Endometrium (tissue), 2 donors: Measurements from ENCODE around the gene CYP2J2.
"Not testable (repeated sequence)": the region's sequence is repeated elsewhere in the genome, so short reads cannot be mapped to it uniquely, and the experiment has no call there.

Source experiments
- FAIRE-seq: peaks from 2 replicates; lab custom pipeline; 2012; peaks lifted over from hg19 to GRCh38; lab: Jason Lieb, UNC
- donor health status: control.
- donor health status: control.

Gene CYP2J2

GRCh38 chr1:59917785-59918180, 8.8 kb downstream of the CYP2J2 start:
- FAIRE-seq: no peak

GRCh38 chr1:59917026-59917784, 9.4 kb downstream of the CYP2J2 start:
- FAIRE-seq: no peak

- FAIRE-seq: no peak
Observed at GRCh38 chr1:59915516-59915915, 11.1 kb downstream of the CYP2J2 start.

GRCh38 chr1:59914791-59915286, 11.7 kb downstream of the CYP2J2 start:
- FAIRE-seq: not testable (repeated sequence)

- FAIRE-seq: no peak
Observed at GRCh38 chr1:59908682-59909081, 17.9 kb downstream of the CYP2J2 start.

GRCh38 chr1:59908084-59908483, 18.5 kb downstream of the CYP2J2 start:
- FAIRE-seq: no peak

- no peak for FAIRE-seq
Observed at GRCh38 chr1:59906931-59907330, 19.6 kb downstream of the CYP2J2 start.

- FAIRE-seq: no peak
Observed at GRCh38 chr1:59903141-59903754, 23.3 kb downstream of the CYP2J2 start.

- no peak for FAIRE-seq
Observed at GRCh38 chr1:59901770-59902388, 24.7 kb downstream of the CYP2J2 start.

- FAIRE-seq: no peak
Observed at GRCh38 chr1:59900640-59901039, 25.9 kb downstream of the CYP2J2 start.

- FAIRE-seq: no peak
Observed at GRCh38 chr1:59898927-59899326, 27.6 kb downstream of the CYP2J2 start.

GRCh38 chr1:59897165-59897564, 29.4 kb downstream of the CYP2J2 start:
- no peak for FAIRE-seq

- FAIRE-seq: no peak
Observed at GRCh38 chr1:59892841-59893811, 33.4 kb downstream of the CYP2J2 start.

GRCh38 chr1:59885160-59885832, 41.3 kb downstream of the CYP2J2 start:
- no peak for FAIRE-seq

- FAIRE-seq: no peak
Observed at GRCh38 chr1:59880735-59881134, 45.8 kb downstream of the CYP2J2 start.

- FAIRE-seq: no peak
Observed at GRCh38 chr1:59879996-59880505, 46.5 kb downstream of the CYP2J2 start.

- FAIRE-seq: peak; percentile 62
Observed at GRCh38 chr1:59879574-59879973, 47.0 kb downstream of the CYP2J2 start.

GRCh38 chr1:59878370-59878769, 48.2 kb downstream of the CYP2J2 start:
- FAIRE-seq: no peak

- FAIRE-seq: no peak
Observed at GRCh38 chr1:59877108-59877682, 49.4 kb downstream of the CYP2J2 start.

GRCh38 chr1:59871746-59872145, 54.8 kb downstream of the CYP2J2 start:
- FAIRE-seq: no peak

GRCh38 chr1:59866462-59866861, 60.1 kb downstream of the CYP2J2 start:
- FAIRE-seq: no peak
